PC-9 (cell line): ENCODE results near the gene IRF9. TPM values are rescaled to one million over a fixed set of nuclear protein-coding genes. Genes with fewer than 3 reads are reported as not detected.

ENCODE experiments used
- BruUV-seq: library from RNA; stranded (reverse); fragments of 400-500 nt; replicated peaks from 2 replicates; lab custom pipeline; 2021; lab: Mats Ljungman, UMichigan
- CTCF ChIA-PET: fragments of 300-600 bp; sonication (Branson Sonifier 250); formaldehyde crosslinking; loops from one replicate; lab custom pipeline; 2022; ENCODE audit warnings: antibody characterized with exemption; lab: Charles Lee
- POLR2A ChIA-PET: fragments of 300-600 bp; sonication (Branson Sonifier 250); formaldehyde crosslinking; loops from one replicate; lab custom pipeline; 2022; ENCODE audit warnings: antibody characterized with exemption; ENCODE audit not compliant: unreplicated experiment; lab: Charles Lee
- DNase-seq, 2 experiments: peaks; one replicate each; pipeline versions ENCODE4 v3.0.0 to v3.0.0-alpha.2; 2015 to 2022; ENCODE audit warnings: mixed read lengths in 1 of 2
- H2AFZ ChIP-seq: fragments of 200-600 bp; sonication (generic); 2 replicates; pipeline ENCODE4 v1.8.1; 2017; ENCODE audit warnings: antibody characterized with exemption
- H3F3A ChIP-seq: fragments of 200-600 bp; sonication (generic); 2 replicates; pipeline ENCODE4 v1.8.1; 2017; ENCODE audit warnings: antibody characterized with exemption, mild to moderate bottlenecking, low read depth; ENCODE audit not compliant: insufficient read depth
- H3K27ac ChIP-seq: fragments of 200-600 bp; sonication (generic); 2 replicates; pipeline ENCODE4 v1.6.1; 2016; ENCODE audit warnings: mixed run types
- H3K27me3 ChIP-seq: fragments of 200-600 bp; sonication (generic); 2 replicates; pipeline ENCODE4 v1.6.1; 2016; ENCODE audit warnings: low read depth, mixed run types; ENCODE audit not compliant: insufficient read depth
- H3K36me3 ChIP-seq: fragments of 200-600 bp; sonication (generic); 2 replicates; pipeline ENCODE4 v1.6.1; 2016; ENCODE audit warnings: low read depth, mixed run types
- H3K4me1 ChIP-seq: fragments of 200-600 bp; sonication (generic); replicated peaks from 2 replicates; pipeline ENCODE4 v1.6.1; 2016; ENCODE audit warnings: mixed run types; ENCODE audit not compliant: insufficient read depth
- H3K4me2 ChIP-seq: fragments of 200-600 bp; sonication (generic); 2 replicates; pipeline ENCODE4 v1.6.1; 2017; ENCODE audit warnings: mixed run types
- H3K4me3 ChIP-seq: fragments of 200-600 bp; sonication (generic); 2 replicates; pipeline ENCODE4 v1.6.1; 2016; ENCODE audit warnings: mixed run types
- H3K79me2 ChIP-seq: fragments of 200-600 bp; sonication (generic); 2 replicates; pipeline ENCODE4 v1.6.1; 2017; ENCODE audit warnings: low read depth, mixed run types
- H3K9me2 ChIP-seq: fragments of 200-600 bp; sonication (generic); 2 replicates; pipeline ENCODE4 v1.8.1; 2017; ENCODE audit warnings: mild to moderate bottlenecking; ENCODE audit not compliant: insufficient read depth
- H3K9me3 ChIP-seq: fragments of 200-600 bp; sonication (generic); 2 replicates; pipeline ENCODE4 v1.8.1; 2016; ENCODE audit warnings: low read depth; ENCODE audit not compliant: insufficient read depth
- H4K20me1 ChIP-seq: fragments of 200-600 bp; sonication (generic); 2 replicates; pipeline ENCODE4 v1.8.1; 2017; ENCODE audit not compliant: insufficient read depth
- EZH2 ChIP-seq: fragments of 200-600 bp; sonication (generic); IDR thresholded peaks from 2 replicates; pipeline ENCODE4 v1.8.0; 2017; ENCODE audit warnings: antibody characterized with exemption, low read depth
- intact Hi-C: fragments of 100-400 bp; cut with micrococcal nuclease; formaldehyde crosslinking; loops from one replicate; pipeline ENCODE4 v1.10.0; 2022; ENCODE audit not compliant: unreplicated experiment
- total RNA-seq: library from RNA; stranded (reverse); gene quantifications from 2 replicates; pipeline ENCODE4 v1.2.3, GENCODE V29; 2021
- TF ChIP-seq, protein P1 (sequence below): fragments of 200-600 bp; sonication (generic); conservative IDR thresholded peaks from 2 replicates; pipeline ENCODE4 v1.6.1; 2017; ENCODE audit warnings: mixed run types, antibody characterized with exemption, mild to moderate bottlenecking, moderate library complexity

IRF9 gene
- total RNA-seq, 1 experiment from 2014 or later, result 21.4 TPM

DNA sequence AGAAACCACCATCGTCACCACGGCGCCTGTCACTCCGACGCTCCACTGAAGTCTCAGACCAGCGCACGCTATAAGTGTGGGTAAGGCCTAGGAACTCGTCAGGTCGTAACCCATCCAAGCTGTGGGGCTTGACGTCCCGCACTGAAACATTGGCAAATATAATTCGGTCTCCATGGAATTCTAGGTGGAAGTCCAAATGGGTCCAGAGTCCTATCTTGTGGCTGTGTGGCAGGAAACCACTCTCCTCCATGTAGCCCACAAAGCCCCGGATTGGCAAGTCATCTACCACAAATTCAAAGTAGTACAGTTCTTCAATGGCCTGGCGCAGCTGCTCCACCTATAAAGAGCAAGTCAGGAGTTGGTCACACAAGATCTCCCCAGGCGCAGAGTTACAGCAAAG is 31.9 kb downstream of the IRF9 start:
- Histone ChIP-seq H3K9me2 (no peaks in the 10 kb centered on the region), H3K4me1 (peaks cover 14% of the 10 kb centered on the region), H3K79me2 (peaks cover 36% of the 10 kb centered on the region), H3K9me3 (no peaks in the 10 kb centered on the region), H3K4me2 (no peak overlapping the region), H3F3A (peaks cover 11% of the 10 kb centered on the region; the same call in 1 of the 2 replicates), H4K20me1 (no peaks in the 10 kb centered on the region), H3K27ac (no peak overlapping the region), H2AFZ (no peak overlapping the region), H3K36me3 (no peaks in the 10 kb centered on the region), H3K4me3 (no peak overlapping the region), H3K27me3 (no peaks in the 10 kb centered on the region)
- no peak for TF ChIP-seq EZH2
- ChIA-PET POLR2A (no interaction called here), CTCF (no interaction called here)
- no peak for DNase-seq
- intact Hi-C loops, result no loop called here
- no TSS peak for BruUV-seq

DNA sequence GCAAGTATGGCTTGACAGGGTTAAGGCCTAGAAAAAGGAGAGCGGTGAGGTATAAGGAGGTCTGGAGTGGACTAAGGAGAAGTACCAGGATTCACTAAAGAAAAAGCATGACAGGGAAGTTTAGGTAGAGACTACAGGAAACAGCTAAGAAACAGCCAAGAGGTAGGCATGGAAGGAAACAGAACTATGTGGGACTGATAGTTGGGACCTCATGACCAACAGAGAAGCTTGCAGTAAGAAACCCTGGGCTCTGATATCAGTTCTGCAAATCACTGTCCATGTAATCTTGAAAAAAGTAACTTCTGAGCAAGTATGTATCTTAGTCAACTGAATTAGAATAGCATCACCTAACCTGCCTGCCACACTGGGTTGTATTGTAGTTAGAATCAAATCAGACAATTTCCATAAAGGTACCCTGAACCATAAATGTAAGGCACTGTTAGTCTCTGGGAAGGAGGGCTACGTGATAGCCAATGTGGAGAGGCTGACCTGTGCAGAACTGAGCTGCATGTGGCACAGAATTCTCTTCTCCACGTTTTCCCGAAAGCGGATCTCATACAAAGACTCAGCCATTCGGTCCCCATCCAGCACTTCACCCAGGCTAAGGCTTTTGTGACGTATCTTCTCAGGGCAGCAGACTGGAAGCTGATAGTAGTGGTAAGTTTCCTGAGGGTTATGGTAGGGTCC is 33.3 kb downstream of the IRF9 start:
- no peak overlapping the region; the same call in 1 of the 2 replicates for H2AFZ ChIP-seq
- POLR2A ChIA-PET, result interaction anchor here (1.2 kb wide), 1 partner anchor 57 kb away, joined by 5 read pairs; no protein-coding TSS in a partner anchor
- CTCF ChIA-PET, result no interaction called here

DNA sequence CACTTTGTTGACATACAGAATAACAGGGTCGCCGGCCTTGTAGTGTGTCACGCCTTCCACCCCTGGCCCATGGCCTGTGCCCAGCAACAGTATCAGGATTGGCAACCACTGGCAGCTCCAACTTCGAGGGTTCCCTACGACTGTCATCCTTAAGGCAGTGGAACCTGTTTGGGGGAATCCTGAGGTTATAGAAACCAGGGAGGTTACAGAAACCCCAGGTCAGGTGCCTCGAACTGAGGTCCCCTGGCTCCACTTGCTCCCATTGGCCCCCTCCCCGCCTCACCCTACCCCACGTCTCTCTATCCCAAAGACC is 33.8 kb downstream of the IRF9 start:
- peak overlapping the region; percentile 71 for H3K4me2 ChIP-seq
- H3K9me3 ChIP-seq, result no peaks in the 10 kb centered on the region
- no peak for DNase-seq
- intact Hi-C loops, result loop anchor here (2.0 kb wide), 1 partner anchor 18 kb away; the partner anchor contains the start of gene CHMP4A
- H3K9me2 ChIP-seq, result no peaks in the 10 kb centered on the region
- peaks cover 8% of the 10 kb centered on the region; the same call in 1 of the 2 replicates for H3F3A ChIP-seq
- H3K27me3 ChIP-seq, result no peaks in the 10 kb centered on the region
- peaks cover 35% of the 10 kb centered on the region for H3K79me2 ChIP-seq
- BruUV-seq, result no TSS peak
- no peaks in the 10 kb centered on the region for H3K36me3 ChIP-seq
- no peaks in the 10 kb centered on the region for H4K20me1 ChIP-seq
- peak overlapping the region; percentile 80; the same call in 1 of the 2 replicates for H3K27ac ChIP-seq
- POLR2A ChIA-PET, result interaction anchor here (0.7 to 1.2 kb wide), 2 partner anchors 18 to 58 kb away, joined by 3 to 5 read pairs; partner anchors contain the start of gene CHMP4A
- H3K4me3 ChIP-seq, result peak overlapping the region; percentile 71
- CTCF ChIA-PET, result no interaction called here
- TF ChIP-seq EZH2, result no peak
- TF ChIP-seq, protein P1, sequence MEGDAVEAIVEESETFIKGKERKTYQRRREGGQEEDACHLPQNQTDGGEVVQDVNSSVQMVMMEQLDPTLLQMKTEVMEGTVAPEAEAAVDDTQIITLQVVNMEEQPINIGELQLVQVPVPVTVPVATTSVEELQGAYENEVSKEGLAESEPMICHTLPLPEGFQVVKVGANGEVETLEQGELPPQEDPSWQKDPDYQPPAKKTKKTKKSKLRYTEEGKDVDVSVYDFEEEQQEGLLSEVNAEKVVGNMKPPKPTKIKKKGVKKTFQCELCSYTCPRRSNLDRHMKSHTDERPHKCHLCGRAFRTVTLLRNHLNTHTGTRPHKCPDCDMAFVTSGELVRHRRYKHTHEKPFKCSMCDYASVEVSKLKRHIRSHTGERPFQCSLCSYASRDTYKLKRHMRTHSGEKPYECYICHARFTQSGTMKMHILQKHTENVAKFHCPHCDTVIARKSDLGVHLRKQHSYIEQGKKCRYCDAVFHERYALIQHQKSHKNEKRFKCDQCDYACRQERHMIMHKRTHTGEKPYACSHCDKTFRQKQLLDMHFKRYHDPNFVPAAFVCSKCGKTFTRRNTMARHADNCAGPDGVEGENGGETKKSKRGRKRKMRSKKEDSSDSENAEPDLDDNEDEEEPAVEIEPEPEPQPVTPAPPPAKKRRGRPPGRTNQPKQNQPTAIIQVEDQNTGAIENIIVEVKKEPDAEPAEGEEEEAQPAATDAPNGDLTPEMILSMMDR, result no peak
- H2AFZ ChIP-seq, result peak overlapping the region; percentile 91
- H3K4me1 ChIP-seq, result 0 out of 2 replicates have a peak, but pooled peaks cover 7% of the 10 kb centered on the region

More for the DNA sequence above, 33.3 kb downstream of the IRF9 start:
- Histone ChIP-seq H3K4me3 (peak overlapping the region; percentile 71; the same call in 1 of the 2 replicates), H3K4me2 (peak overlapping the region; percentile 71), H3K27me3 (no peaks in the 10 kb centered on the region), H3K36me3 (no peaks in the 10 kb centered on the region), H3K27ac (no peak overlapping the region), H4K20me1 (no peaks in the 10 kb centered on the region), H3K79me2 (peaks cover 35% of the 10 kb centered on the region), H3K9me3 (no peaks in the 10 kb centered on the region), H3K4me1 (0 out of 2 replicates have a peak, but pooled peaks cover 9% of the 10 kb centered on the region), H3F3A (peaks cover 8% of the 10 kb centered on the region; the same call in 1 of the 2 replicates), H3K9me2 (no peaks in the 10 kb centered on the region)
- no peak for DNase-seq
- intact Hi-C loops, result loop anchor here (2.0 kb wide), 1 partner anchor 18 kb away; the partner anchor contains the start of gene CHMP4A
- TSS peak; percentile 51 for BruUV-seq
- TF ChIP-seq EZH2, result no peak
- TF ChIP-seq, protein P1, result no peak
